Activated CD8-positive, alpha-beta memory T cell treated with anti-CD3 and anti-CD28 coated beads for 1 hour (primary cell): Measurements from ENCODE around the gene JAM3.
"Not testable (repeated sequence)": the region's sequence is repeated elsewhere in the genome, so short reads cannot be mapped to it uniquely, and the experiment has no call there.

Source experiments
- DNase-seq, 2 donors: peaks; one replicate each; pipeline ENCODE4 v3.0.0-alpha.2; 2020; ENCODE audit warnings: low read depth in 1 of 2; ENCODE audit errors: extremely low read depth in 1 of 2

The JAM3 gene

GRCh38 chr11:134098566-134099184 lies 29.8 kb downstream of the JAM3 start:
- no peak for DNase-seq

DNA sequence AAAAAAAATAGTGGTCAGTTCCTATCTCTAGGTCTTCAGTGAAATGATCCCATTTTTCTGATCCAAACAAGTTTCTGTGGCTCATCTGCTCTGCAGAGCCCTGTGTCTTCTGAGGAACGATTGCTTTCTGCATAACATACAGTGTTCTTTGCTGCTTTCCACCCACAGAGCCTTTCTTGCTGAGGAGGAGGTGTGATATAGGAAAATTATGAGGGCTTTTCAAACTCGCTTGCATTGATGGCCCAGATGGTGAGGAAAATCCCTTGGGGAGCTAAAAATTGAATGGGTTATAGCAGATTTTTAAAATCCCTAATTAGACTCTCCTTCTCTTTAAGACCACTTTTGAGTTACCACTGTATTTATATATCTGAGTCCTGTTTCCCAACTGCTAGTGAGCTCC lies 31.3 kb downstream of the JAM3 start:
- DNase-seq = no peak

GRCh38 chr11:134101282-134101681 lies 32.4 kb downstream of the JAM3 start:
- DNase-seq = no peak

DNA sequence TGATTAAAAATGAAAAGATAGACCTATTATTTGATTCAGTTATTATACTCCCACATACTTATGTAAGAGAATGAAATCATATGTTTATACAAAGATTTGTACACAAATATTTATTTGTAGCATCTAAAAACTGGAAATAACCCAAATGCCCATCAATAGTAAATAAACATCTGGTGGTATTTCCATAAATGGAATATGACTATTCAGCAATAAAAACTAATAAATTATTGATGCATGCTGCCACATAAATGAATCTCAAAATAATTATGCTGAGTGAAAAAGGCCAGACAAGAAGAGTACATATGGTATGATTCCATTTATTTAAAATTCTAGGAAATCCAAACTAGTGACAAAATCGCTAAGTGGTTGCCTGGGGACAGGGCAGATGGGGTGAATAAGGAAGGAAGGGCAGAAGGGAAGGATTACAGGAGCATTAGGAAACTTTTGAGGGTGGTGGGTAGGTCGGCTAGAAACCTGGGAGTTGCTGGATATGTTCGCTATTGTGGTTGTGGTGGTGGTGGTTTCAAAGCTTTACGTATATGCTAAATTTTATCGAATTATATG lies 41.5 kb downstream of the JAM3 start:
- no peak for DNase-seq

- not testable (repeated sequence) for DNase-seq
These were observed 44.9 kb downstream of the JAM3 start for GRCh38 chr11:134113787-134114186.

DNA sequence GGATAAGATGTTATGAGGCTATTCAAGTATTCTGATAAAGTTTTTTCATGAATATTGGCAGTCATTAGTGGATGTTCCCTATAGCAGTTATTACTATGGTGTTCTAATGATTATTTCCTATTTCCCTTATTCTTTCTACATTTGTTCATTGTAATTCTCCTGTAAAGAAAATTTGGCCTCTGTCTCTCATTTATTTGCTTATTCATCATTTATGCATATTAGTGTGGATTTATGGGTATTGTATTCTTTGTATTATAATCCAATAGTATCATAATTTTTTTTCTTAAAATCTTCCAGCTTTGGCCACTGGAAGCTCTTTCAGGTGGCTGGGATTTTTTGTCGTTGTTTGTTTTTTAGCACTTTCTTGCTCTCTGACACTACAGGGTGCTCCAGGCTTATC lies 47.3 kb downstream of the JAM3 start:
- no peak for DNase-seq

GRCh38 chr11:134118006-134118405 lies 49.1 kb downstream of the JAM3 start:
- no peak for DNase-seq

DNA sequence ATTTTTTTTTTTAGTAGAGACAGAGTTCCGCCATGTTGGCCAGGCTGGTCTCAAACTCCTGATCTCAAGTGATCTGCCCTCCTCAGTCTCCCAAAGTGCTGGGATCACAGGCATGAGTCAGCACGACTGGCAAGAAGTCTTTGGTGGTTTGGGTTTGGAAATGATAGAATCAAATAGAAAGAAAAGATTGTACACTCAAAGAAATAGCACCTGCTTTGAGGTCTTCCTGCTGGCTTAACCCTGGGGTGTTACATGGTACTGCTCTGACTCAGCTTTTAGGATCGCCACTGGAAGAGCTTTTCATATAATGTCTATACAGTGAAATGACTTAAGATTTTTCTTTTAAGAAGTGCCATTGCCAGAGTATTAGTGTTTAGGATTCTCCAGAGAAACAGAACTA lies 50.2 kb downstream of the JAM3 start:
- no peak for DNase-seq

DNA sequence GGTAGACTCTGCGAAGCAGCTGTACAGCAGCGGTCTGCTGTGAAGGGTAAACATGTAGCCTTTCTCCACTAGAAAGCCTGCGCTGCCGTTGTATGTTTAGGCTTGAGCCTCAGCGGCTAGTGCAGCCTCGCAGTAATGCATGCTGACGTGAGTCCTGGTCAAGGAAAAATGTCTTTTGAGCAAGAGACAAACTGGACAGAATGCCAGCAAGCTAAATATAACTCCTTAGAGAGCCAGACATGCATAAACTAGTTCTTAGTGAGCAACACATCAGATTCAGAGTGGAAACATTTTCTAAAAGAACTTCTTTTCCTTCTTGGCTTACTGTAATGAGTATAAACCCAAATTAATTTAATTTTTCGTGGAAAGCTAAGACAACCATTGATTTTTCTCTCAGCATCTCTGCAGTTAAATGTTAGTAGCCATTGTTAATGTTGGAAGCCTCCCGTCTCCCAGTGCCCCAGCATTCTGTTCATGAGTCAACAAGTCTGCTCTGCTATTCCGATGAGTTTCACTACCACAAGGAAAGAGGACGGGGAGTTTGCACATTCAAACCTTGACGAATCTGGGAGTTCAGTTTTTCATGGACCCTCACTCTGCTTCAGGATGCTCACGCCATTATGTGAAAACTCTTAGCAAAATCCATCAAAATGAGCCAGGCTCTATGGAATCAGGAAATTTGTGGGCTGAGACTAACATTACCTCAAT lies 51.4 kb downstream of the JAM3 start:
- DNase-seq = no peak

DNA sequence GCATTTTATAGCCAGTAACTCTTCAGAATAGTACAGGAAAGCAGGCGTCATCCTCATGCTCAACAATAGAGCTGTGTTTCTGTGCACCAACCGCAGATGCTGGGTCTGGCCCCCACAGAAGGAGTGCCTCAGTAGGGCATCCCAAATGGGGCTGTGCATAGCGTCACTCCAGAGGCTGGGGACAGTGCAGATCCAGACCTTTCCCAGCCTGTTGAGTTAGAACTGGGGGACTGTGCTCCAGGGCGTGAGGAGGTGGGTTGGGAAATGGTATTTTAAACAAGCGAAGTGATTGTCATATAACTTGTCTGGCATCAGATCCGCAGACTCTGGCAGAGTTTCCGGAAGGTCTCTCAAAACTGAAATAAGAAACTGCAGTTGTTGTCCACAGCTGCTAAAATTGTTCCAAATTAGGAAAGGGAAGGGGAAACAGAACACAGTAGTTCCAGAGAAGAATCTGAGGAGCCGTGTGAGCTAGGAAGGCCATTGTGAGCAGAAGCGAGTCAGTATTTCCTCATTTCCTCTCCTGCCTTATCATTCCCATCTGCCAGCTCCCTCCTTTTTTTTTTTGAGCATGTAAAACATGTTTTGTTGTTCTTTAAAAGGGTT lies 52.2 kb downstream of the JAM3 start:
- no peak for DNase-seq

DNA sequence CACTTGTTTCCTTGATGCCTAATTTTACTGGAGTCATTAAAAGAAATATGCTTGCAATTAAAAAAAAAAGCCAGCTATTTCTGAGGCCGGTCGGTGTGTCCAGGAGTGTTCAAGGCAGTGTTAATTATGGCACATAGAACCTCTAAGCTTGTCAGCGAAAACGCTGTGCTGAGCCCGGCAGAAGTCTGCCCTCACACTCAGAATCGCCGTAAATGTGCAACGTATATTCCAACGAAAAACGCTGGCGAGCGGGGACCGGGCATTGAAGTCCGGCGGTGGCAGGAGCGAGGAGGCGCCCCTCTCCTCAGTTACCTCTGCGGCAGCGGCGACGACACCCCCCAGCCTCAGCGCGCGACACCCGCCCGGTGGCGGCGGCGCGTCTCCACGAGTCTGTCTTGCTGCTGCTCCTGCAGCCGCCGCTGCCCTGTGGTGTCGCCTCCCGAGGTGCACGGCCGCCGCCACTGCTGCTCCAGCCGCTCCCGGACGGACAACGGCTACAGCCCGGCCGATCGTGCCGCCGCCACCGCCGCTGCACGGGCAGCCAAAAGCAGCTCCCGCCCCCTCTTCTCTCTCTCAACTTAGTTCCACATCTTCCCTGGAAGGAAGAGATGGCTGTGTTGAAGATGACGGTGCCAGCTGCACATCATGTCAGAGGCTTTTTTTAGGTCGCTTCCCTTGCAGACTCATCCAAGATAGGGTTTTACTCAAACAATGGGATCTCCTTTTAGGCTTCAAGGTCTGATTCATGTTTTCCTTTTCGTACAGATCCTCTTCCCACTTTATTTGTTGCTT lies 56.0 kb downstream of the JAM3 start:
- DNase-seq = no peak

- DNase-seq = no peak
These were observed 56.6 kb downstream of the JAM3 start for GRCh38 chr11:134125507-134125906.

GRCh38 chr11:134126217-134126822 lies 57.4 kb downstream of the JAM3 start:
- DNase-seq = no peak

DNA sequence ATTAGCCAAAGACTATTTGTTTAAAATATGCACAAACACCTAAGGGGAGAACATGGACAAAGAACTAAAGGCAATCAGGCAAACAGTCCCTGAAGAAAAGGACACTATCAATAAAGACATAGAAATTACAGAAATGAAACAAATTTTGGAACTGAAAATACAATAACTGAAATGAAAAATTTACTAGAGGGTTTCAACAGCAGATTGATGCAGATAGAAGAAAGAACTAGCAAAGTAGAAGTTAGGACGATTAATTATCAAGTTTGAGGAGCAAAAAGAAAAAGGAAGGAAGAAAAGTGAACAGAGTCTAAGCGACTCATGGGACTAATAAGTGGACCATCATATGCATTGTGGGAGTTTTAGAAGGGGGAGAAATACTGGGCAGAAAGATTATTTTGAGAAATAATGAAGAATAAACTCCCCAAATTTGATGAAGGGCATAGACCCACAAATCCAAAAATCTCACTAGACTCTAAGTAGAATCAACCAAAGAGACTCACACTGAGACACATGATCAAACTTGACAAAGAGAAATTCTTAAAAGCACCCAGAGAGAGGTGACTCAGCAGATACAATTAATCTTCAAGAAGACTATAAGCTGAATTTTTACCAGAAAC lies 62.9 kb downstream of the JAM3 start:
- DNase-seq = no peak

DNA sequence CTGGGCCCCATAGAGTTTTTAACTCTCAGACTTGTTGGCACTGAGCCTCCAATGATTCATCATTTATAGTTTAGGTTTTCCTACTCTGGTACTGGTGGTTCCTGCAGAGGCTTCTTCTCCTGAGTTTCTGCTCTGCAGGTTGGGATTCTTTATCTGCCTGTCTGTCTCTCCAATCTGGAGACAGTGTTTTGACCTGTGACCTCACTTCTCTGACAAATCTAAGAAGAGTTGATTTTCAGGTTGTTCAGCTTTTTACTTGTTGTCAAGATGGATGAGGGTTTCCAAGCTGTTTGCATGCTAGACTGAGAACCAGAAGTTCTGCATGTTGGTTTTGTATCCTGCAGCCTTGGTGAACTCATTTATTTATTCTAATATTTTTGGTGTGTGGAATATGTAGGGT lies 63.9 kb downstream of the JAM3 start:
- DNase-seq = no peak

GRCh38 chr11:134134167-134134566 lies 65.3 kb downstream of the JAM3 start:
- no peak for DNase-seq

DNA sequence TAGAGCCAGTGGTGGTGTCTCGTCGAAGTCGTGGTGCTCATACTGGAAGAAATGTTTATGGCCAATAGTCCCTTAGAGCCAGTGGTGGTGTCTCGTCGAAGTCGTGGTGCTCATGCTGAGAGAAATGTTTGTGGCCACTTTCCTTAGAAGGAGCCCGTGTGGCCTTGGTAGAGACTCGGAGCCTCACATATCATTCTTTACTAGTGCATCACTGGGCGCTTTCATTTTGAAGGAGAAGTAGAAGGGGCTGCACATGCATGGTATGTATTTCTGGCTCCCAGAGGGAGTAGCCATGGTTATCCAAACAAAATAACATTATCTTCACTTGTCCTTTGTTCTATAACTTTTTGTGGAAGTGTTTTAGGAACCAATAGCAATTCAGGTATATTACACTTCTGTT lies 69.5 kb downstream of the JAM3 start:
- DNase-seq = no peak

DNA sequence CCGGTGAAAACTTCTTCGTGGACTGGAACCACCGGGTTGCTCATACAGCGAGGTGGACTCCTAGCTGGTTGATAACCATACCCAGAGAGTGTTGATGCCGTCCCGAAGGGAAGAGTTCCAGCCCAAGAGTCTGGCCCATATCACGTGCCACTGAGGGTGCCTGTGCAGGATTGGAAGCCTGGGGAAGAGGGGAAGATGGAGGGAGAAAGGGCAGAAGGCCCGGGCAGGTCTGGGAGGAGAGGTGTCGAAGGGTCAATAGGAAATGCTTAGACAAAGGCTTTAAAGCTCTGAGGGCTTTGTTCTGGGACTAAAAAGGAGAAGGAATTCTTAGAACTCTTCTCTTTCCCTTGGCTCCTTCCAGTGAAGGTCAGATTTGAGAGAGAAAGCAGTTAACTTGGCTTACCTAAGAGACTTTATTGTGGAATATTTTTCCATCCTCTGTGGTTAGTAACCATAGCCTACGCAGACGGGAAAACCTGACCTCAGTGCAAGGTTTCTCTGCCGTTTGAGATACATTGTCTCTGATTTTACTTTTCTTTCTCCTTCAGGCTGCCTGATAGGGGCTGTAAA lies 70.5 kb downstream of the JAM3 start:
- DNase-seq = no peak

- no peak for DNase-seq
These were observed 71.0 kb downstream of the JAM3 start for GRCh38 chr11:134139873-134140331.

DNA sequence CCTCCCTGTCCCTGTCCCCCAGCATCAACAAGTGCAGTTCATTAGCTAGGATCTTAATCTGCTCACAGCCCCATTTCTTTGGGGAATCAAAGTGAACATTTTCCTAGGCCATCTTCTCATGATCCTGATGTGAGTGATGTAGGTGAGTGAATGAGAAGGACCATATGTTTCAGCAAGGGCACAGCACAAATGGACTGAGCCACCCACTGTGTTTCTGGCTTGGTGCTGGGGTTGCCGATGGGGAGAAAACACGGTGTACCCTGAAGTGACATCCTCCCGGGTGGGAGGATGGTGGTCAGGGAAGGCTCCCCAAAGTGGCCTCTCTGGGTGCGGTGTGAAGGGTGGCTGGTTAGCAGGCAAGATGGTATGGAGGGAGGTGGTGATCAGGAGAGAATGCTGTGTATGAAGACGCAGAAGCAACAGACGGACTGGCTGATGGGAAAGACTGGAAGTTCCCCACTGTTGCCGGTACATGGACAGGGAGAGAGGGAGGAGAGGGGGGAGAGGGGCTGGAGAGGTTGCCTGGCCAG lies 72.2 kb downstream of the JAM3 start:
- DNase-seq = no peak
